Tibial nerve (tissue), 4 donors: ENCODE data around the gene MYO5A. TPM values are rescaled to one million over a fixed set of nuclear protein-coding genes. Genes with fewer than 3 reads are reported as not detected.

Source experiments
- DNase-seq, 2 donors: peaks; one replicate each; pipeline ENCODE4 v3.0.0-alpha.2; 2019; ENCODE audit warnings: low spot score in 2 of 2
- H3K27ac ChIP-seq, 4 donors: fragments of 200-600 bp; sonication (generic) in 3 of 4; one replicate each; pipeline ENCODE4 v1.5.1; 2017 to 2019; ENCODE audit warnings: mild to moderate bottlenecking in 1 of 4
- H3K27me3 ChIP-seq, 2 donors: fragments of 200-600 bp; sonication (generic) in 1 of 2; one replicate each; pipeline versions ENCODE4 v1.5.1 to v1.6.0; 2017 to 2019
- H3K36me3 ChIP-seq, 3 donors: fragments of 200-600 bp; sonication (generic); one replicate each; pipeline ENCODE4 v1.5.1; 2018 to 2019
- H3K4me1 ChIP-seq, 4 donors: fragments of 200-600 bp; sonication (generic) in 3 of 4; one replicate each; pipeline ENCODE4 v1.5.1; 2017 to 2019
- H3K4me3 ChIP-seq, 4 donors: fragments of 200-600 bp; sonication (generic) in 3 of 4; one replicate each; pipeline ENCODE4 v1.5.1; 2017 to 2019; ENCODE audit warnings: mild to moderate bottlenecking in 1 of 4, moderate library complexity in 1 of 4
- H3K9me3 ChIP-seq, 4 donors: fragments of 200-600 bp; sonication (generic) in 3 of 4; one replicate each; pipeline ENCODE4 v1.5.1; 2017 to 2019
- EP300 ChIP-seq, 2 donors: sonication (generic); formaldehyde crosslinking; IDR thresholded peaks; one replicate each; pipeline ENCODE4 v1.6.1; 2017; ENCODE audit warnings: antibody characterized with exemption in 2 of 2, mild to moderate bottlenecking in 1 of 2
- POLR2A ChIP-seq, 2 donors: fragments of 450-650 bp; IDR thresholded peaks; one replicate each; pipeline ENCODE4 v1.6.1; 2017; ENCODE audit warnings: antibody characterized with exemption in 2 of 2, mild to moderate bottlenecking in 2 of 2, moderate library complexity in 2 of 2
- WGBS, 2 donors: methylation state at CpG; one replicate each; pipeline ENCODE4 v1.1.5; 2018; 5-methylcytosine and 5-hydroxymethylcytosine counted together
- total RNA-seq, 4 donors: library from RNA; depleted of rRNA; stranded (reverse); fragments of >200 nt; gene quantifications; one replicate each; pipeline ENCODE4 v1.1.0, GENCODE V29; 2016
- TF ChIP-seq, protein P1 (sequence below), 5 experiments: fragments of 200-600 bp in 3 of 5; fragments of 450-650 bp in 2 of 5; sonication (generic) in 3 of 5; IDR thresholded peaks; one replicate each; pipeline ENCODE4 v1.5.1; 2016 to 2019; ENCODE audit warnings: antibody characterized with exemption in 5 of 5, mild to moderate bottlenecking in 3 of 5, moderate library complexity in 2 of 5

Gene MYO5A
- total RNA-seq, 4 donors from 2014 or later, result 38.7 to 101 (median 46.9) TPM

DNA sequence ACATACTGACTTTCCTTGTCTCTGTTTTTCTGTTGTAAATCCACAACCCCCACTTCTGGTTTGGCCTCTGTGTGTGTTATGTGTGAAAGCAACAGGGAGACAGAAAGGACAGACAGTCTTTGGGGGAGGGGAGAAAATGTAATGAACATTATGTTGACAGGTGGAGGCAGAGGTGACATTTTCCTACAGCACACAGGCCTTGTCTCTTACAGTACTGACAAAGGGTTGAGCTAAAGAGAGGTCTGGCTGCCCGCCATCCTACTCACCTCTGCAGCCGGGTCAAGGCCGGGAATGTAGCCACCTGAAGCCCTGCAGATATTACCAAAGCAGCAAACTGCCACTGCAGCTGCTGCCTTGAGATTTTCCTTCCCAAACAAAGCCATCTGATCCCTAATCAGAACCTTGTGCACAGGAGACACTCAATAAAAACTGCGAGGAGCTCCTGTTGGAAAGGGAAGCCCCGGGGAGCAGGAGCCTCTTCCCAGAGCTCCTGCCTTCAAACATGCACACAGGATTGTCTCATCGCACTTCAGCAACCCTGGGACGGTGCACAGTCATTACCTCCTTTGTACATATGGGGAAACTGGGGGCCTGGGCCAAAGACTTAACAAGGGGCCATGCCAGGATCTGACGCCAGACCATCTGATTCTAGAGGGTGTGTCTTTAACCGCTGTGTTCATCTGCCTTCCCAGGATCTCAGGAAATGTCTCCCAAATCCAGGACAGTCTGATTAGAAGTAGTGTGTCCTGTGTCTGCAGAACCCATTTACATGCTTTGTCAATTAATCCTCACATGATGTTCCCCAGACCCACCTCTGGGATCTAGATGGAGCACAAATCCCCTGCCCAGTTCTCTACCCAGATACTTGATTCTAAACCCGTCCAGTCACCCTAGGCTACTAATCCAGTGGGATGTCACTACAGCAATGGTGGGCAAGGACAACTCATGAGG, 247.3 kb downstream of the MYO5A start:
- Histone ChIP-seq H3K4me3 (no peak overlapping the region), H3K27ac (no peak overlapping the region), H3K36me3 (peaks cover 0 to 7% (median 0%) of the 10 kb centered on the region in 3 donors), H3K4me1 (no peaks in the 10 kb centered on the region), H3K27me3 (no peaks in the 10 kb centered on the region), H3K9me3 (no peaks in the 10 kb centered on the region)
- DNase-seq, result no peak
- WGBS, 2 donors, result 61 to 77% methylated on average over 10 of the region's 10 CpGs
- TF ChIP-seq EP300 (IDR thresholded peaks at IDR 0.05) (no peak), POLR2A (IDR thresholded peaks at IDR 0.05) (no peak)

DNA sequence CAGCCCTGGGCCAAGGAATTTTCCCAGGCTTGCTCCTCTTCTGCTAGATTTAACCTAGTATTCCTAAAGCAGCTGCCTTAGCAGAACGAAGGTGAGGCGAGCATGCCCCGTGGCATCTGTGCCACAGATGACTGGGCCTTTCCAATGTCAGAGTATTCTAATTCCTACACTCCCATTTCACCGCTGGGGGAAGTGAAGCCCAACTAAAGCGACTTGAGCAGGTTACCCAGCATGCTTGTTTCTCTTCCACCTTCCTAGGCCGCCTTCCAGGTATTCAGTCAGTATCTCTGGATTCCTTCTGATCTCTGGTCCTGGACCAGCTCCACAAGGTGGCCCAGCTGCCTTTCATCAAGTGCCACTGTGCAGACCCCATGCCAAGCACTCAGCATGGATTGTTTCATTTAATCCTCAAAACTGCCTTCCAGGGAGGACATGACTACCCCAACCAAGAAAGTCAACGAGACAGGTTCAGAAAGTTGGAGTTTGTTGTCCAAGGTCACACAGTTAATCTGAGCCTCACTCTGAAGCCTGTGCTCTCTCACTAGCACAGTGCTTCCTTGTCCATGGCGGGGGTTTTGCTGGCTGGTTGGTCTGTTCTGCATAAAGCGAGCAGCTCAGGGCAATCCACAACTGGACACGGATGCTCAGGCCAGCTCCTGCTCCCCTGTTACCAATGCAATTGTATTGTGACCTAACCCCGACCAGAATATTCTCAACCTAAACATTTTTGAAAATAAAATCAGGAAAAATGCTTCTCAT, 248.2 kb downstream of the MYO5A start:
- no peak for DNase-seq
- Histone ChIP-seq H3K4me3 (no peak overlapping the region), H3K27me3 (no peaks in the 10 kb centered on the region), H3K4me1 (no peaks in the 10 kb centered on the region), H3K9me3 (no peaks in the 10 kb centered on the region), H3K36me3 (peaks cover 0 to 7% (median 0%) of the 10 kb centered on the region in 3 donors), H3K27ac (no peak overlapping the region)
- 81% methylated on average over 11 of the region's 11 CpGs for whole genome bisulfite sequencing, 2 donors
- TF ChIP-seq, protein P1, sequence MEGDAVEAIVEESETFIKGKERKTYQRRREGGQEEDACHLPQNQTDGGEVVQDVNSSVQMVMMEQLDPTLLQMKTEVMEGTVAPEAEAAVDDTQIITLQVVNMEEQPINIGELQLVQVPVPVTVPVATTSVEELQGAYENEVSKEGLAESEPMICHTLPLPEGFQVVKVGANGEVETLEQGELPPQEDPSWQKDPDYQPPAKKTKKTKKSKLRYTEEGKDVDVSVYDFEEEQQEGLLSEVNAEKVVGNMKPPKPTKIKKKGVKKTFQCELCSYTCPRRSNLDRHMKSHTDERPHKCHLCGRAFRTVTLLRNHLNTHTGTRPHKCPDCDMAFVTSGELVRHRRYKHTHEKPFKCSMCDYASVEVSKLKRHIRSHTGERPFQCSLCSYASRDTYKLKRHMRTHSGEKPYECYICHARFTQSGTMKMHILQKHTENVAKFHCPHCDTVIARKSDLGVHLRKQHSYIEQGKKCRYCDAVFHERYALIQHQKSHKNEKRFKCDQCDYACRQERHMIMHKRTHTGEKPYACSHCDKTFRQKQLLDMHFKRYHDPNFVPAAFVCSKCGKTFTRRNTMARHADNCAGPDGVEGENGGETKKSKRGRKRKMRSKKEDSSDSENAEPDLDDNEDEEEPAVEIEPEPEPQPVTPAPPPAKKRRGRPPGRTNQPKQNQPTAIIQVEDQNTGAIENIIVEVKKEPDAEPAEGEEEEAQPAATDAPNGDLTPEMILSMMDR (IDR thresholded peaks at IDR 0.05), result no peak
- TF ChIP-seq POLR2A (IDR thresholded peaks at IDR 0.05) (no peak), EP300 (IDR thresholded peaks at IDR 0.05) (no peak)

DNA sequence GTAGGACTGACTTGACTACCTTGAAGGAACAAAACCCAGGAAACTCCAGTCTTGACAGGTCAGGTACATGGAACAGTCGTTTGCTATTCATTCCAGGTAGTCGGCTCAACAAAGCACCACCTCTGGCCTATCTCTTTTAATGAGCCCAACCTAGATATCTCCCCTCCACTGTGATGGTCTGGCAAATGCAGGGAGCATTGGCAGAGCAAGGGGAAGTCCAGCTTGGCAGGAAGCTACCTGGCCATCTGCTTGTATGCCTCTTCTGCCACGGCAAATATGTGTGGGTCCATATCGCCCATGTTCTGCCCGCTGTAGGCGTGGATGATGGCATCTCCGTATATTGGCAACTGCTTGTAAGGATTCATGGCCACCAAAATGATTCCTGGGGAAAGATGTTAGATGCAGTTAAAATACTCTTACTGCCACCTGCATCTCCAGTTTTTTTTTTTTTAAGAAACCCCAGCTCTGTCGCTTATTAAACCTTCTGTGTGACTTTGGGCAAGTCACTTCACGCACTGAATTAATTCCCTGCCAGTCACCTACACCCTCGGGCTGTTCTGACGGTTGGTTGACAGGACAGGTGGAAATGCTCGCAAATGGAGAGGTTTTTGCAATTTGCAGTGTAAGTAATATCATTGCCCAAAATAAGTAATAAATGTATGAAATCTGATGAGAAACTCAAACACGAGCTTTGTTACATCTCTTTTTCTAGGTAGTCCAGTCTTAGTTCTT, 249.9 kb downstream of the MYO5A start:
- 93 to 94% methylated on average over 13 of the region's 13 CpGs for WGBS, 2 donors
- DNase-seq, result no peak

DNA sequence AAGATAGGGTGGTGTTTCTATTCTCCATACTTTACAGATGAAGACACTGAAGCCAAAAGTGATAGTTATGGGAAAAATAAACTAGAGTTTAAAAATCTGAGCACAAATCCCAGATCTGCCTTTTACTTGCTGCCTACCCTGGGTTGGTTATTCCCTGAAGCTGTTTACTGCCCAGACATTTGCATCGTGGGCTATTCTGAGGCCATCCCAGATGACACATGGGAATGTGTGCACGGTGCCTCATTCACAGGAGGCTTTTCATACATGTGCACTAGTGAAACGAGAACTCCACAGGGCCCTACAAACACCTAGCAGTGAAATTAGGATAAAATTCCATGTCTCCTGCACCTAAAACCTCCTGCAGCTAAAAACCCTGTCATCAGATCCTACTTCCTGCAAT, 250.5 kb downstream of the MYO5A start:
- Histone ChIP-seq H3K36me3 (peaks cover 0 to 7% (median 0%) of the 10 kb centered on the region in 3 donors), H3K27me3 (no peaks in the 10 kb centered on the region), H3K27ac (no peak overlapping the region), H3K4me3 (no peak overlapping the region), H3K4me1 (no peaks in the 10 kb centered on the region), H3K9me3 (no peaks in the 10 kb centered on the region)
- TF ChIP-seq EP300 (IDR thresholded peaks at IDR 0.05) (no peak), POLR2A (IDR thresholded peaks at IDR 0.05) (no peak)
- TF ChIP-seq, protein P1 (IDR thresholded peaks at IDR 0.05), result no peak
- no peak for DNase-seq
- WGBS, 2 donors, result 60 to 69% methylated on average over 3 of the region's 3 CpGs

More for the DNA sequence above, 249.9 kb downstream of the MYO5A start:
- no peaks in the 10 kb centered on the region for H3K4me1 ChIP-seq
- H3K4me3 ChIP-seq, result no peak overlapping the region
- H3K27ac ChIP-seq, result no peak overlapping the region
- H3K9me3 ChIP-seq, result no peaks in the 10 kb centered on the region
- peaks cover 0 to 7% (median 0%) of the 10 kb centered on the region in 3 donors for H3K36me3 ChIP-seq
- no peak for TF ChIP-seq EP300 (IDR thresholded peaks at IDR 0.05)
- TF ChIP-seq POLR2A (IDR thresholded peaks at IDR 0.05), result no peak
- TF ChIP-seq, protein P1 (IDR thresholded peaks at IDR 0.05), result no peak
- no peaks in the 10 kb centered on the region for H3K27me3 ChIP-seq

DNA sequence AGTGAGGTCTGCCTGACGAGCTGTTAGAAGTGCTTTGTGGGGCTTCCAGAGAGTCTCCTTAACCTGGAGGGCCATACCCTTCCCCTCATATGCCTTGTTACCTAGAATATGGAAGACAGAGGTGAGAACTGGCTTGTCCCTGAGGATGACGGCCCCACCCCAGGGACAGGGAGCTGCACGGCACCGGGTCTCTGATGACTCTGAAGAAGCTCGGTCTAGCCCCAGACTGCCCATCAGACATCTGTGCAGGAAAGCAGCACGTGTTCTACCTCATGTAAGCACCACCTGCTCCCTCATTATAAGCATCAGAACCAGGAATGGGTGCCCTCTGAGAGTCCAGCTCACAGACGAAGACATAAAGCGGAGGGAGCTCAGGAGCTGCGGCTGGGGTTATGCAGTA, 251.1 kb downstream of the MYO5A start:
- DNase-seq, result no peak
- 86 to 90% methylated on average over 9 of the region's 9 CpGs for WGBS, 2 donors
- Histone ChIP-seq H3K9me3 (no peaks in the 10 kb centered on the region), H3K36me3 (peaks cover 0 to 7% (median 0%) of the 10 kb centered on the region in 3 donors), H3K4me1 (no peaks in the 10 kb centered on the region), H3K27ac (no peak overlapping the region), H3K27me3 (no peaks in the 10 kb centered on the region), H3K4me3 (no peak overlapping the region)
- TF ChIP-seq POLR2A (IDR thresholded peaks at IDR 0.05), result no peak
- TF ChIP-seq EP300 (IDR thresholded peaks at IDR 0.05), result no peak
- TF ChIP-seq, protein P1 (IDR thresholded peaks at IDR 0.05), result no peak
